MCF 10A (cell line): ENCODE measurements around the gene ATXN2L. TPM values are rescaled to one million over a fixed set of nuclear protein-coding genes. Genes with fewer than 3 reads are reported as not detected.

ENCODE experiments used
- BruUV-seq: library from RNA; stranded (reverse); fragments of 400-500 nt; replicated peaks from 2 replicates; lab custom pipeline; 2021; lab: Mats Ljungman, UMichigan
- CTCF ChIA-PET: fragments of 300-600 bp; sonication (Branson Sonifier 250); formaldehyde crosslinking; extraction: SDS; loops from one replicate; lab custom pipeline; 2021; ENCODE audit warnings: antibody characterized with exemption, inconsistent platforms; lab: Yijun Ruan, JAX
- POLR2A ChIA-PET: fragments of 300-600, 350-650 bp; sonication (Branson Sonifier 250); formaldehyde crosslinking; extraction: SDS; loops from one replicate; lab custom pipeline; 2020; ENCODE audit warnings: antibody characterized with exemption, inconsistent platforms; lab: Yijun Ruan, JAX
- DNase-seq: peaks from one replicate; pipeline ENCODE4 v3.0.0-alpha.2; 2018; ENCODE audit not compliant: unreplicated experiment
- H3K27ac Mint-ChIP-seq: one replicate; pipeline ENCODE4 v1.8.0; 2022; ENCODE audit warnings: mild to moderate bottlenecking, low read depth, mixed read lengths; ENCODE audit not compliant: unreplicated experiment
- H3K27me3 Mint-ChIP-seq: one replicate; pipeline ENCODE4 v1.8.0; 2022; ENCODE audit warnings: mixed read lengths; ENCODE audit not compliant: insufficient read depth, unreplicated experiment
- H3K36me3 Mint-ChIP-seq: one replicate; pipeline ENCODE4 v1.8.0; 2022; ENCODE audit warnings: mild to moderate bottlenecking, moderate library complexity, mixed read lengths; ENCODE audit not compliant: insufficient read depth, unreplicated experiment
- H3K4me1 Mint-ChIP-seq: one replicate; pipeline ENCODE4 v1.8.0; 2022; ENCODE audit warnings: mixed read lengths; ENCODE audit not compliant: insufficient read depth, unreplicated experiment
- H3K4me3 Mint-ChIP-seq: one replicate; pipeline ENCODE4 v1.8.0; 2022; ENCODE audit warnings: mild to moderate bottlenecking, moderate library complexity, mixed read lengths; ENCODE audit not compliant: unreplicated experiment
- H3K9me3 Mint-ChIP-seq: one replicate; pipeline ENCODE4 v1.8.0; 2022; ENCODE audit warnings: mixed read lengths; ENCODE audit not compliant: unreplicated experiment
- intact Hi-C: fragments of 100-400 bp; cut with micrococcal nuclease; formaldehyde crosslinking; loops from 2 replicates; pipeline ENCODE4 v1.14.1; 2022
- total RNA-seq: library from RNA; stranded (reverse); gene quantifications from 2 replicates; pipeline ENCODE4 v1.2.3, GENCODE V29; 2022
- TF ChIP-seq, protein P1 (sequence below): fragments of 200-600 bp; IDR thresholded peaks from one replicate; pipeline ENCODE4 v1.8.0; 2022; ENCODE audit warnings: antibody characterized with exemption, mild to moderate bottlenecking; ENCODE audit not compliant: unreplicated experiment

Gene ATXN2L
- total RNA-seq, 1 experiment from 2014 or later: 245 TPM

DNA sequence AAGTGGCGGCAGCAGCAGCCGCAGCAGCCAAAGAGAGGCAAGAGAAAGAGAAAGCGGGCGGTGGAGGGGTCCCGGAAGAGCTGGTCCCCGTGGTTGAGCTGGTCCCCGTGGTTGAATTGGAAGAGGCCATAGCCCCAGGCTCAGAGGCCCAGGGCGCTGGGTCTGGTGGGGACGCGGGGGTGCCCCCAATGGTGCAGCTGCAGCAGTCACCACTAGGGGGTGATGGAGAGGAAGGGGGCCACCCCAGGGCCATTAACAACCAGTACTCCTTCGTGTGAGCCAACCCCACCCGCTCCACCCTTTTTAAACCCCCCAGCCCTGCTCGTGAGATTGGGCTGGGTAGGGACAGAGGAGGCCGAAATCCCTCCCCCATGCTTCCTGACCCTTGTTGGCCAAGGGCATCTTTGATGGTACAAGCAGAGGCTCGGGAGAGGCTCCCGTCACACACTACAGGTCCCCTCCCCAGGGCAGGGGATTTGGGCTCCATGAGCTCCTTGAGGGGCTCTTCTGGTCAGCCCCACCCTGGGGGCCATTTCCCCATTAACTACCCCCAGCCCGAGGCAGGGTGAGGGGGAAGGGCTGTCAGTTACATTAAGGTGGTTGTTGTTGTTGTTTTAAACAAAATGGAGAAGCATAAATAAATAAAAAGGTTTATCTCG, 50.9 kb downstream of the ATXN2L start:
- no TSS peak for BruUV-seq
- Mint-ChIP-seq H3K36me3 (peaks cover 27% of the 10 kb centered on the region), H3K4me3 (no peak overlapping the region), H3K27ac (no peak overlapping the region), H3K4me1 (no peaks in the 10 kb centered on the region), H3K27me3 (no peaks in the 10 kb centered on the region), H3K9me3 (no peaks in the 10 kb centered on the region)
- intact Hi-C loops: no loop called here
- ChIA-PET POLR2A (interaction anchor here (1.2 kb wide), 1 partner anchor 51 kb away, joined by 3 read pairs; no protein-coding TSS in a partner anchor), CTCF (interaction anchor here (0.6 to 3.3 kb wide), 5 partner anchors 9 to 593 kb away, joined by 3 to 23 read pairs (median 5); no protein-coding TSS in a partner anchor)
- DNase-seq: peak; percentile 30
- TF ChIP-seq, protein P1, sequence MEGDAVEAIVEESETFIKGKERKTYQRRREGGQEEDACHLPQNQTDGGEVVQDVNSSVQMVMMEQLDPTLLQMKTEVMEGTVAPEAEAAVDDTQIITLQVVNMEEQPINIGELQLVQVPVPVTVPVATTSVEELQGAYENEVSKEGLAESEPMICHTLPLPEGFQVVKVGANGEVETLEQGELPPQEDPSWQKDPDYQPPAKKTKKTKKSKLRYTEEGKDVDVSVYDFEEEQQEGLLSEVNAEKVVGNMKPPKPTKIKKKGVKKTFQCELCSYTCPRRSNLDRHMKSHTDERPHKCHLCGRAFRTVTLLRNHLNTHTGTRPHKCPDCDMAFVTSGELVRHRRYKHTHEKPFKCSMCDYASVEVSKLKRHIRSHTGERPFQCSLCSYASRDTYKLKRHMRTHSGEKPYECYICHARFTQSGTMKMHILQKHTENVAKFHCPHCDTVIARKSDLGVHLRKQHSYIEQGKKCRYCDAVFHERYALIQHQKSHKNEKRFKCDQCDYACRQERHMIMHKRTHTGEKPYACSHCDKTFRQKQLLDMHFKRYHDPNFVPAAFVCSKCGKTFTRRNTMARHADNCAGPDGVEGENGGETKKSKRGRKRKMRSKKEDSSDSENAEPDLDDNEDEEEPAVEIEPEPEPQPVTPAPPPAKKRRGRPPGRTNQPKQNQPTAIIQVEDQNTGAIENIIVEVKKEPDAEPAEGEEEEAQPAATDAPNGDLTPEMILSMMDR: peak; percentile 77

DNA sequence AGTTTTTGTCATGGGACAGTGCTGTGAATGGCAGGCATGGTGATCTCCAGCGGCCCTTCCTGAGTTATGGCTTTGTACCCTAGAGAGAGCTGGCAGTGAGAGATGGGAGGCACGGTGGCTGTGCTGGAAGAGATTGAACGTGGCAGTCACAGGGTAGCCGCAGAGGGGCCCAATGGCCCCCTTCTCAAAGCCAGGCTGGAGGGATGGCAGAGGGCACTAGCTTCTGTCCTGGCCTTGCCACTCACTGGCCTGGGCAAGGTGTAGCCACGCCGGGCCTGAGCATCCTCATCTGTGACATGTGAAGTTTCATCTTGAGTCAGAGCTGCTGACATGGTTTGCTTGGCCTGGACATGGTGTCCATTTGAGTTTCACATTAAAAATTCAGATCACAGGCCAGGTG, 51.6 kb downstream of the ATXN2L start:
- Mint-ChIP-seq H3K36me3 (peaks cover 19% of the 10 kb centered on the region), H3K9me3 (no peaks in the 10 kb centered on the region), H3K27me3 (no peaks in the 10 kb centered on the region), H3K27ac (no peak overlapping the region), H3K4me1 (no peaks in the 10 kb centered on the region), H3K4me3 (no peak overlapping the region)
- no TSS peak for BruUV-seq
- ChIA-PET CTCF (interaction anchor here (0.6 to 3.3 kb wide), 5 partner anchors 9 to 122 kb away, joined by 3 to 23 read pairs (median 4); no protein-coding TSS in a partner anchor), POLR2A (interaction anchor here (0.7 to 1.2 kb wide), 2 partner anchors 16 to 52 kb away, joined by 3 read pairs; no protein-coding TSS in a partner anchor)
- DNase-seq: no peak
- intact Hi-C loops: no loop called here
- TF ChIP-seq, protein P1: no peak

GRCh38 chr16:28875134-28876018, 52.6 kb downstream of the ATXN2L start:
- TF ChIP-seq, protein P1: no peak
- CTCF ChIA-PET: interaction anchor here (0.6 to 3.3 kb wide), 6 partner anchors 10 to 345 kb away, joined by 3 to 23 read pairs (median 3); no protein-coding TSS in a partner anchor
- H3K27ac Mint-ChIP-seq: no peak overlapping the region
- no peak overlapping the region for H3K4me3 Mint-ChIP-seq
- H3K27me3 Mint-ChIP-seq: no peaks in the 10 kb centered on the region
- intact Hi-C loops: loop anchor here (5.0 kb wide), 1 partner anchor 328 kb away; no protein-coding TSS in a partner anchor
- no peak for DNase-seq
- POLR2A ChIA-PET: interaction anchor here (0.6 to 1.7 kb wide), 3 partner anchors 12 to 1180 kb away, joined by 3 to 7 read pairs (median 3); partner anchors contain the start of gene SH2B1
- BruUV-seq: no TSS peak
- no peaks in the 10 kb centered on the region for H3K4me1 Mint-ChIP-seq
- H3K9me3 Mint-ChIP-seq: no peaks in the 10 kb centered on the region
- peaks cover 10% of the 10 kb centered on the region for H3K36me3 Mint-ChIP-seq
